GM12801 (cell line): ENCODE results near the gene PDCD11.

ENCODE experiments used
- CTCF ChIP-seq: IDR thresholded peaks from one replicate; pipeline ENCODE4 v1.5.1; 2011; ENCODE audit warnings: control low read depth; ENCODE audit not compliant: insufficient read length; ENCODE audit errors: extremely low read depth

Gene PDCD11

GRCh38 chr10:103367782-103368518 lies 28.5 kb upstream of the PDCD11 start, which contains the start of gene TAF5:
TSS of gene TAF5 (plus strand) at chr10:103367976. CDS start at chr10:103367990, 14 bp downstream.
- TF ChIP-seq CTCF, result no peak

- no peak for TF ChIP-seq CTCF
These were observed 22.9 kb upstream of the PDCD11 start for GRCh38 chr10:103373544-103373943.

- TF ChIP-seq CTCF, result no peak
These were observed 22.2 kb upstream of the PDCD11 start for GRCh38 chr10:103374263-103374662.

GRCh38 chr10:103382769-103383168 lies 13.7 kb upstream of the PDCD11 start:
- no peak for TF ChIP-seq CTCF

GRCh38 chr10:103394180-103394579 lies 2.2 kb upstream of the PDCD11 start:
- no peak for TF ChIP-seq CTCF

GRCh38 chr10:103395754-103396066 lies 716 bp upstream of the PDCD11 start:
- TF ChIP-seq CTCF, result no peak

GRCh38 chr10:103396789-103397087 lies 312 bp downstream of the PDCD11 start:
- TF ChIP-seq CTCF, result no peak
